ENCODE data around the gene CSNK1G2. TPM values are rescaled to one million over a fixed set of nuclear protein-coding genes. Genes with fewer than 3 reads are reported as not detected.

Gene CSNK1G2
- total RNA-seq, 1 experiment from 2014 or later = 126 TPM

DNA sequence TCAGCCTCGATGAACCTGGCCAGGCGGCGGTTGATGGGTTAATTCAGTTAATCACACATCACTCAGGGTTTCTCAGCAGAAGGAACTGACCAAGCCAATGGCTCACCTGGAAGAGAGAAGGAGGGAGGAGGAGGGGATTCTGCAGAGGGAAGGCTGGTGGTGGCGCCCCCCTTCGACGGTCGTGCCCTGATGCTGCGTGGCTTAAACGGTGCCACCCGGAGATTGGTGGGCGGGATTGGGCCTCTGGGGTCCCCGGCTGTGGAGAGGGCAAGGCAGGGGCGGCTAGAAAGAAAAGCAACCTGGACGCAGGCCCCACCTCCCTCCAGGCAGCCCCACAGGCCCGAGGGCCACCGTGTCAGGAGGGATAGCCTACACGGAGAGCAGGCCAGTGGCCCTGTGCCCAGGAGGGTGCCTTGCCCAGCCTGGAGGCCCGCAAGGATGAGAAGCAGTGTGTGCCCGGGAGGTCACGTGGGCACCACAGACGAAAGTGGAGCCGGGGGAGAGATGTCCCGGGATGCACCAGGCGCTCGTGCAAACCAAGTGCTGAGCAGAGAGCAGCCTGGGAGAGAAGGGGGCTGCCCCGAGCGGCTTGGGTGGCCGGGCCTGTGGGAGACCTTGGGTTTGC, 16.0 kb downstream of the CSNK1G2 start:
- TF ChIP-seq CBFB (CRISPR knock-in tag; IDR thresholded peaks at IDR 0.05; ENCODE audit: low read depth) (no peak), JAZF1 (CRISPR knock-in tag; IDR thresholded peaks at IDR 0.05) (no peak), MXD4 (CRISPR knock-in tag; IDR thresholded peaks at IDR 0.05; ENCODE audit: borderline replicate concordance) (no peak), ZNF232 (CRISPR knock-in tag; IDR thresholded peaks at IDR 0.05) (no peak), SMAD4 (CRISPR knock-in tag; IDR thresholded peaks at IDR 0.05) (no peak), ZNF423 (CRISPR knock-in tag; IDR thresholded peaks at IDR 0.05) (no peak), NR1H2 (CRISPR knock-in tag; IDR thresholded peaks at IDR 0.05) (no peak), GTF2I (CRISPR knock-in tag; conservative IDR thresholded peaks at IDR 0.05) (no peak), ZNF219 (CRISPR knock-in tag; IDR thresholded peaks at IDR 0.05; ENCODE audit: borderline replicate concordance) (no peak), ETV6 (CRISPR knock-in tag; IDR thresholded peaks at IDR 0.05) (no peak)
- TF ChIP-seq, protein P1, sequence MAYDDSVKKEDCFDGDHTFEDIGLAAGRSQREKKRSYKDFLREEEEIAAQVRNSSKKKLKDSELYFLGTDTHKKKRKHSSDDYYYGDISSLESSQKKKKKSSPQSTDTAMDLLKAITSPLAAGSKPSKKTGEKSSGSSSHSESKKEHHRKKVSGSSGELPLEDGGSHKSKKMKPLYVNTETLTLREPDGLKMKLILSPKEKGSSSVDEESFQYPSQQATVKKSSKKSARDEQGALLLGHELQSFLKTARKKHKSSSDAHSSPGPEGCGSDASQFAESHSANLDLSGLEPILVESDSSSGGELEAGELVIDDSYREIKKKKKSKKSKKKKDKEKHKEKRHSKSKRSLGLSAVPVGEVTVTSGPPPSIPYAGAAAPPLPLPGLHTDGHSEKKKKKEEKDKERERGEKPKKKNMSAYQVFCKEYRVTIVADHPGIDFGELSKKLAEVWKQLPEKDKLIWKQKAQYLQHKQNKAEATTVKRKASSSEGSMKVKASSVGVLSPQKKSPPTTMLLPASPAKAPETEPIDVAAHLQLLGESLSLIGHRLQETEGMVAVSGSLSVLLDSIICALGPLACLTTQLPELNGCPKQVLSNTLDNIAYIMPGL (CRISPR knock-in tag; IDR thresholded peaks at IDR 0.05) = no peak
- TF ChIP-seq, protein P2, sequence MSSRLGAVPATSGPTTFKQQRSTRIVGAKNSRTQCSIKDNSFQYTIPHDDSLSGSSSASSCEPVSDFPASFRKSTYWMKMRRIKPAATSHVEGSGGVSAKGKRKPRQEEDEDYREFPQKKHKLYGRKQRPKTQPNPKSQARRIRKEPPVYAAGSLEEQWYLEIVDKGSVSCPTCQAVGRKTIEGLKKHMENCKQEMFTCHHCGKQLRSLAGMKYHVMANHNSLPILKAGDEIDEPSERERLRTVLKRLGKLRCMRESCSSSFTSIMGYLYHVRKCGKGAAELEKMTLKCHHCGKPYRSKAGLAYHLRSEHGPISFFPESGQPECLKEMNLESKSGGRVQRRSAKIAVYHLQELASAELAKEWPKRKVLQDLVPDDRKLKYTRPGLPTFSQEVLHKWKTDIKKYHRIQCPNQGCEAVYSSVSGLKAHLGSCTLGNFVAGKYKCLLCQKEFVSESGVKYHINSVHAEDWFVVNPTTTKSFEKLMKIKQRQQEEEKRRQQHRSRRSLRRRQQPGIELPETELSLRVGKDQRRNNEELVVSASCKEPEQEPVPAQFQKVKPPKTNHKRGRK (CRISPR knock-in tag; IDR thresholded peaks at IDR 0.05; ENCODE audit: borderline replicate concordance) = no peak
- TF ChIP-seq, protein P3, sequence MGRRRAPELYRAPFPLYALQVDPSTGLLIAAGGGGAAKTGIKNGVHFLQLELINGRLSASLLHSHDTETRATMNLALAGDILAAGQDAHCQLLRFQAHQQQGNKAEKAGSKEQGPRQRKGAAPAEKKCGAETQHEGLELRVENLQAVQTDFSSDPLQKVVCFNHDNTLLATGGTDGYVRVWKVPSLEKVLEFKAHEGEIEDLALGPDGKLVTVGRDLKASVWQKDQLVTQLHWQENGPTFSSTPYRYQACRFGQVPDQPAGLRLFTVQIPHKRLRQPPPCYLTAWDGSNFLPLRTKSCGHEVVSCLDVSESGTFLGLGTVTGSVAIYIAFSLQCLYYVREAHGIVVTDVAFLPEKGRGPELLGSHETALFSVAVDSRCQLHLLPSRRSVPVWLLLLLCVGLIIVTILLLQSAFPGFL (CRISPR knock-in tag; IDR thresholded peaks at IDR 0.05; ENCODE audit: borderline replicate concordance) = no peak
- TF ChIP-seq, protein P4, sequence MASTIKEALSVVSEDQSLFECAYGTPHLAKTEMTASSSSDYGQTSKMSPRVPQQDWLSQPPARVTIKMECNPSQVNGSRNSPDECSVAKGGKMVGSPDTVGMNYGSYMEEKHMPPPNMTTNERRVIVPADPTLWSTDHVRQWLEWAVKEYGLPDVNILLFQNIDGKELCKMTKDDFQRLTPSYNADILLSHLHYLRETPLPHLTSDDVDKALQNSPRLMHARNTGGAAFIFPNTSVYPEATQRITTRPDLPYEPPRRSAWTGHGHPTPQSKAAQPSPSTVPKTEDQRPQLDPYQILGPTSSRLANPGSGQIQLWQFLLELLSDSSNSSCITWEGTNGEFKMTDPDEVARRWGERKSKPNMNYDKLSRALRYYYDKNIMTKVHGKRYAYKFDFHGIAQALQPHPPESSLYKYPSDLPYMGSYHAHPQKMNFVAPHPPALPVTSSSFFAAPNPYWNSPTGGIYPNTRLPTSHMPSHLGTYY (CRISPR knock-in tag; IDR thresholded peaks at IDR 0.05) = no peak
- TF ChIP-seq, protein P5, sequence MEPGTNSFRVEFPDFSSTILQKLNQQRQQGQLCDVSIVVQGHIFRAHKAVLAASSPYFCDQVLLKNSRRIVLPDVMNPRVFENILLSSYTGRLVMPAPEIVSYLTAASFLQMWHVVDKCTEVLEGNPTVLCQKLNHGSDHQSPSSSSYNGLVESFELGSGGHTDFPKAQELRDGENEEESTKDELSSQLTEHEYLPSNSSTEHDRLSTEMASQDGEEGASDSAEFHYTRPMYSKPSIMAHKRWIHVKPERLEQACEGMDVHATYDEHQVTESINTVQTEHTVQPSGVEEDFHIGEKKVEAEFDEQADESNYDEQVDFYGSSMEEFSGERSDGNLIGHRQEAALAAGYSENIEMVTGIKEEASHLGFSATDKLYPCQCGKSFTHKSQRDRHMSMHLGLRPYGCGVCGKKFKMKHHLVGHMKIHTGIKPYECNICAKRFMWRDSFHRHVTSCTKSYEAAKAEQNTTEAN (CRISPR knock-in tag; IDR thresholded peaks at IDR 0.05) = no peak
- TF ChIP-seq, protein P6, sequence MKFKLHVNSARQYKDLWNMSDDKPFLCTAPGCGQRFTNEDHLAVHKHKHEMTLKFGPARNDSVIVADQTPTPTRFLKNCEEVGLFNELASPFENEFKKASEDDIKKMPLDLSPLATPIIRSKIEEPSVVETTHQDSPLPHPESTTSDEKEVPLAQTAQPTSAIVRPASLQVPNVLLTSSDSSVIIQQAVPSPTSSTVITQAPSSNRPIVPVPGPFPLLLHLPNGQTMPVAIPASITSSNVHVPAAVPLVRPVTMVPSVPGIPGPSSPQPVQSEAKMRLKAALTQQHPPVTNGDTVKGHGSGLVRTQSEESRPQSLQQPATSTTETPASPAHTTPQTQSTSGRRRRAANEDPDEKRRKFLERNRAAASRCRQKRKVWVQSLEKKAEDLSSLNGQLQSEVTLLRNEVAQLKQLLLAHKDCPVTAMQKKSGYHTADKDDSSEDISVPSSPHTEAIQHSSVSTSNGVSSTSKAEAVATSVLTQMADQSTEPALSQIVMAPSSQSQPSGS (CRISPR knock-in tag; IDR thresholded peaks at IDR 0.05; ENCODE audit: borderline replicate concordance, low read depth) = no peak
- TF ChIP-seq, protein P7, sequence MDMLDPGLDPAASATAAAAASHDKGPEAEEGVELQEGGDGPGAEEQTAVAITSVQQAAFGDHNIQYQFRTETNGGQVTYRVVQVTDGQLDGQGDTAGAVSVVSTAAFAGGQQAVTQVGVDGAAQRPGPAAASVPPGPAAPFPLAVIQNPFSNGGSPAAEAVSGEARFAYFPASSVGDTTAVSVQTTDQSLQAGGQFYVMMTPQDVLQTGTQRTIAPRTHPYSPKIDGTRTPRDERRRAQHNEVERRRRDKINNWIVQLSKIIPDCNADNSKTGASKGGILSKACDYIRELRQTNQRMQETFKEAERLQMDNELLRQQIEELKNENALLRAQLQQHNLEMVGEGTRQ (CRISPR knock-in tag; IDR thresholded peaks at IDR 0.05) = no peak
- TF ChIP-seq, protein P8, sequence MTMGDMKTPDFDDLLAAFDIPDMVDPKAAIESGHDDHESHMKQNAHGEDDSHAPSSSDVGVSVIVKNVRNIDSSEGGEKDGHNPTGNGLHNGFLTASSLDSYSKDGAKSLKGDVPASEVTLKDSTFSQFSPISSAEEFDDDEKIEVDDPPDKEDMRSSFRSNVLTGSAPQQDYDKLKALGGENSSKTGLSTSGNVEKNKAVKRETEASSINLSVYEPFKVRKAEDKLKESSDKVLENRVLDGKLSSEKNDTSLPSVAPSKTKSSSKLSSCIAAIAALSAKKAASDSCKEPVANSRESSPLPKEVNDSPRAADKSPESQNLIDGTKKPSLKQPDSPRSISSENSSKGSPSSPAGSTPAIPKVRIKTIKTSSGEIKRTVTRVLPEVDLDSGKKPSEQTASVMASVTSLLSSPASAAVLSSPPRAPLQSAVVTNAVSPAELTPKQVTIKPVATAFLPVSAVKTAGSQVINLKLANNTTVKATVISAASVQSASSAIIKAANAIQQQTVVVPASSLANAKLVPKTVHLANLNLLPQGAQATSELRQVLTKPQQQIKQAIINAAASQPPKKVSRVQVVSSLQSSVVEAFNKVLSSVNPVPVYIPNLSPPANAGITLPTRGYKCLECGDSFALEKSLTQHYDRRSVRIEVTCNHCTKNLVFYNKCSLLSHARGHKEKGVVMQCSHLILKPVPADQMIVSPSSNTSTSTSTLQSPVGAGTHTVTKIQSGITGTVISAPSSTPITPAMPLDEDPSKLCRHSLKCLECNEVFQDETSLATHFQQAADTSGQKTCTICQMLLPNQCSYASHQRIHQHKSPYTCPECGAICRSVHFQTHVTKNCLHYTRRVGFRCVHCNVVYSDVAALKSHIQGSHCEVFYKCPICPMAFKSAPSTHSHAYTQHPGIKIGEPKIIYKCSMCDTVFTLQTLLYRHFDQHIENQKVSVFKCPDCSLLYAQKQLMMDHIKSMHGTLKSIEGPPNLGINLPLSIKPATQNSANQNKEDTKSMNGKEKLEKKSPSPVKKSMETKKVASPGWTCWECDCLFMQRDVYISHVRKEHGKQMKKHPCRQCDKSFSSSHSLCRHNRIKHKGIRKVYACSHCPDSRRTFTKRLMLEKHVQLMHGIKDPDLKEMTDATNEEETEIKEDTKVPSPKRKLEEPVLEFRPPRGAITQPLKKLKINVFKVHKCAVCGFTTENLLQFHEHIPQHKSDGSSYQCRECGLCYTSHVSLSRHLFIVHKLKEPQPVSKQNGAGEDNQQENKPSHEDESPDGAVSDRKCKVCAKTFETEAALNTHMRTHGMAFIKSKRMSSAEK (CRISPR knock-in tag; IDR thresholded peaks at IDR 0.05; ENCODE audit: borderline replicate concordance) = no peak
- TF ChIP-seq, protein P9, sequence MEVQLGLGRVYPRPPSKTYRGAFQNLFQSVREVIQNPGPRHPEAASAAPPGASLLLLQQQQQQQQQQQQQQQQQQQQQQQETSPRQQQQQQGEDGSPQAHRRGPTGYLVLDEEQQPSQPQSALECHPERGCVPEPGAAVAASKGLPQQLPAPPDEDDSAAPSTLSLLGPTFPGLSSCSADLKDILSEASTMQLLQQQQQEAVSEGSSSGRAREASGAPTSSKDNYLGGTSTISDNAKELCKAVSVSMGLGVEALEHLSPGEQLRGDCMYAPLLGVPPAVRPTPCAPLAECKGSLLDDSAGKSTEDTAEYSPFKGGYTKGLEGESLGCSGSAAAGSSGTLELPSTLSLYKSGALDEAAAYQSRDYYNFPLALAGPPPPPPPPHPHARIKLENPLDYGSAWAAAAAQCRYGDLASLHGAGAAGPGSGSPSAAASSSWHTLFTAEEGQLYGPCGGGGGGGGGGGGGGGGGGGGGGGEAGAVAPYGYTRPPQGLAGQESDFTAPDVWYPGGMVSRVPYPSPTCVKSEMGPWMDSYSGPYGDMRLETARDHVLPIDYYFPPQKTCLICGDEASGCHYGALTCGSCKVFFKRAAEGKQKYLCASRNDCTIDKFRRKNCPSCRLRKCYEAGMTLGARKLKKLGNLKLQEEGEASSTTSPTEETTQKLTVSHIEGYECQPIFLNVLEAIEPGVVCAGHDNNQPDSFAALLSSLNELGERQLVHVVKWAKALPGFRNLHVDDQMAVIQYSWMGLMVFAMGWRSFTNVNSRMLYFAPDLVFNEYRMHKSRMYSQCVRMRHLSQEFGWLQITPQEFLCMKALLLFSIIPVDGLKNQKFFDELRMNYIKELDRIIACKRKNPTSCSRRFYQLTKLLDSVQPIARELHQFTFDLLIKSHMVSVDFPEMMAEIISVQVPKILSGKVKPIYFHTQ (CRISPR knock-in tag; IDR thresholded peaks at IDR 0.05) = no peak
- Mint-ChIP-seq H3K36me3 (no peaks in the 10 kb centered on the region), H3K27ac (peak overlapping the region; percentile 79; the same call in 1 of the 2 replicates), H3K9me3 (no peaks in the 10 kb centered on the region), H3K4me1 (peaks cover 4% of the 10 kb centered on the region; the same call in 1 of the 2 replicates), H3K27me3 (ENCODE audit: low read depth) (no peaks in the 10 kb centered on the region), H3K4me3 (no peak overlapping the region)
- POLR2A ChIA-PET = no interaction called here
- CTCF ChIA-PET = interaction anchor here (1.1 to 1.6 kb wide), 3 partner anchors 11 to 119 kb away, joined by 3 to 10 read pairs (median 3); no protein-coding TSS in a partner anchor
- peak; percentile 57 for ATAC-seq
- peak; percentile 64 for DNase-seq (ENCODE audit: low spot score)

Measured in WTC11 (cell line).